Erythroblast (primary cell): ENCODE measurements around the gene SLC26A5.

Experiments
- DNase-seq, 2 experiments: peaks; one replicate each; lab custom pipeline; 2025; lab: John Stamatoyannopoulos, UW
- GATA1 ChIP-seq: IDR thresholded peaks from 2 replicates; pipeline ENCODE4 v1.6.1; 2011; ENCODE audit warnings: low read depth, mild to moderate bottlenecking, control low read depth, low read length, moderate library complexity
- POLR2A ChIP-seq: IDR thresholded peaks from 2 replicates; pipeline ENCODE4 v1.6.1; 2011; ENCODE audit warnings: mild to moderate bottlenecking, low read length

SLC26A5 gene

DNA sequence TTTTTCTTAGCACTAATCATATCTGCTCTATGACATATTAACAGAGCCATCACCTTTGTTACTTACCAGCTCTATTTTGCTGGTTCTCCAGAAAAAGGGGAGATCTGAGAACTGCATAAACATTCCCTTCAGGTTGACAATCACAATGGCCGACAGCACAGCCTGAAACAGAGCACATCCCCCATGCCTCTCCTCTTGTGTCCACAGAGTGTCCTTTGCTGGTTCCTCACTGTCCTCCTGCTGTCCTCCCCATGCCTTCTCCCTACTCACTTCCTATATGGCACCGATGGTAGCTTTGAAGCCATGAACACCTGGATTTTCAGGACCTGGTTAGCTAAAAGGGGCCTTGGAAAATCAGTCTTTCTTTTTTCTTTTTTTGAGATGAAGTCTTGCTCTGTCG, 56.7 kb downstream of the SLC26A5 start:
- TF ChIP-seq GATA1 (no peak), POLR2A (no peak)
- no peak for DNase-seq

DNA sequence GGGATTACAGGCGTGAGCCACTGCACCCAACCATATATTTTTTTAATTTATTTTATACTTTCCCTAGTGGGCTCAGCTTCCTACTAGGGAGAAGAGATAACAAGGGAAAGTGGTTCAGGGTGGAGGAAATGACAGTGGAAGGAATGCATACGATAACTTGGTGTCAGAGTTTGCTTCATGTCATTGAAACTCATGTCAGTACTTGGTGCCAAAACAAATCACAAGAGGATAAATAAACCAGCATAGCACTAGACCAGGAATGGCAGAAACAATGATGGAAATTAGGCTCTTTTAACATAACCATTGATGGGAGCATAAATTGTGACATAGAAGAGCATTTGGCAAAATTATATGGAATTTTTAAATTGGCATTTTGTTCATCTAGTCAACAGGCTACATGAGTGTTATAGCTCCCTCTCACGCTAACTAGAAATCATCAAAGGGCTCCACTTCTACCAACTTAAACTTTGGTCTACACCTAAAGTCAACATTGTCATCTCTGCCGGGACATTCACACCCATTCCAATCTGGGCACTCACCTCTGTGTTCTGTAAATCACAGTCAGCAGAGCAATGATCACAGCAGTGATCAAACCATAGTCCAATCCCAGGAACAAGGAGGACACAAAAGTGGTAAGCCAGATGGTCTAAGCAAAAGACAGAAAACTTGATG, 57.4 kb downstream of the SLC26A5 start:
- no peak for TF ChIP-seq GATA1
- no peak for TF ChIP-seq POLR2A
- no peak for DNase-seq

GRCh38 chr7:103387242-103387641, 58.8 kb downstream of the SLC26A5 start:
- no peak for TF ChIP-seq GATA1
- no peak for TF ChIP-seq POLR2A
- DNase-seq: no peak

DNA sequence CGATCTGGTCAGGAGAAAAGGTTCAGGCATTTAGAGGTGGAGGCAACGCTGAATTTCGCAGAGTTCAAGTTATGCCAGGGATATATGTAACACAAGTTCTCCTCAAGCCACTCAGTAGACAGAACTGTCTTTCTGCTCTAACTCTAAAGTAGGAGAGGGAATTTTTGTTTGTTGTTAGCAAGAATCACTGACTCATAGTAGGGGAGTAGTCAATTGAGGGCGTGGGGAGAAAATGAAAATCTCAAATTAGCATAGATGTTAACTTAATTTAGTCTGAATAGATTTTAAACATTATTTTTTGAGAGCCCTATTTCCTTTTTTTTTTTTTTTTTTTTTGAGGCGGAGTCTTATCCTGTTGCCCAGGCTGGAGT, 64.0 kb downstream of the SLC26A5 start:
- no peak for DNase-seq
- TF ChIP-seq POLR2A (no peak), GATA1 (no peak)

- no peak for TF ChIP-seq GATA1
- no peak for TF ChIP-seq POLR2A
- DNase-seq: no peak
Measured at GRCh38 chr7:103381280-103382031, 64.6 kb downstream of the SLC26A5 start.

DNA sequence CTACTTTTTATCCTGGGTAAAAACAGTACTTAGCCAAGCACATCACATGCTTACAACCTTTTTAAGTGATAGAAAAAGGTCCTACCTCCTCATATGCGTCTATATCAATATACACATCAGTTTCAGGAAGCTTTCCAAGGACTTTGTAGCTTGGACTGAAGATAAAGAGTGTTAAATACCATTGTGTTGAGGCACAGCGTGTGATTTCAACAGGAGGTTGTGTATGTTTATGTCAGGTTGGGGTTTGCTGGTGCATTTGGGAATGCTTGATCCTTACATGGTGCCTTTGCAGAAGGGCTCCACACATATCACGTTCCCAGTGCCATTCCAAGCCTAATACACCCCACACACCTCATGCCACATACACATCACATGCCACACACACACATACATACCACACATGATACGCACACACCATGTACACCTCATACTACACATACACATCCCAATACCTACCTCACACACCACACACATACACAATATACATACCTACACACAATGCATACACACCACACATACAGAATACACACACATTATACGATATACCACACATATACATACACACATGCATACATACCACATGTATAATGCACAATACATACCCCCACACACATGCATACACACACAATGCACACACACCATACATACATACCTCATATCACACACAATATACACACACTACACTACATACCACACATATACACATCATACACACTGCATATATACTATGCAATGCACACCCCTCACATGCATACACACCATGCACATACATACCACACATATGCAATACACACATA, 65.4 kb downstream of the SLC26A5 start:
- DNase-seq: no peak
- TF ChIP-seq GATA1 (no peak), POLR2A (no peak)

- TF ChIP-seq POLR2A (no peak), GATA1 (no peak)
- DNase-seq: no peak
Measured at GRCh38 chr7:103379270-103379975, 66.6 kb downstream of the SLC26A5 start.

GRCh38 chr7:103373866-103374643, 72.0 kb downstream of the SLC26A5 start:
- TF ChIP-seq GATA1 (no peak), POLR2A (no peak)

GRCh38 chr7:103369432-103369831, 76.6 kb downstream of the SLC26A5 start:
- DNase-seq: no peak
- no peak for TF ChIP-seq GATA1
- TF ChIP-seq POLR2A: no peak

More at GRCh38 chr7:103373866-103374643, 72.0 kb downstream of the SLC26A5 start:
- DNase-seq: no peak

DNA sequence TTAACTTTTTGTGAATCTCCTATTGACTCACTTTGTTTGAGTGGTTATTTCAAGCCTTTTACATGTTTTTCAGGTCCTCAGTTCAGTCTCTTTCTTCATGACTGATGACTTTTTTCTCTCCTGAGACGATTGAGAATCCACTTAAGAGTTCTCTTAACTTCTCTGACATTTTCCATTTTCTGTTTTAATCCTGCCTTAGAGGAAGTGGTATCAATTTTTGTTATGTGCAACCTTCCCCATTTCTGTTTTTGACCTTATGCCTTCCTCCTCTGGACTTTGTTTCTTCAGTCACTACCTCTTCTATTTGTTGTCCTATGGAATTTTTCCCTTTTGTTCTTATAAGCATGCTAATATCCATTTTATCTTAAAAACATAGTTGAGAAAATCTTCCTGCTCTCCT, 96.2 kb downstream of the SLC26A5 start:
- TF ChIP-seq GATA1 (no peak), POLR2A (no peak)
- DNase-seq: no peak

DNA sequence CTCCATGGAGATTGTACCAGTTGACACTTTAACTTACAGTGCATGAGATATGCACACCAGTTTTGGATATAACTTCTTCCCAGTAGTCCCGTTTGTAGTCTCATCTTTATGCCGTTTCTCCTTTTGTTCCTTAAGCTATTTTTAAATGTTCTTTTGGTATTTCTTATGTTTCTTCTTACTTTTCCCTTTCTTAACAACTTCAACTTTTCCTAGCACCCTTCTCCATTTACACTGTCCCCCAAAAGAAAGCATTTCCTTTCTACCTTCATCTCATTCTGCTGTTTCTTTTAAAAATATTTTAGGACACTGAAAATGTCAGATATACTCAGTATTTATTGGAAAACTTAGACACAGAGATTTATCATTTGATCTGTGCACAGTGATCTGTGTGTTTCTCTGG, 97.0 kb downstream of the SLC26A5 start:
- TF ChIP-seq POLR2A (no peak), GATA1 (no peak)

GRCh38 chr7:103348452-103348851, 97.6 kb downstream of the SLC26A5 start:
- peak; percentile 48 to 55 for DNase-seq
- no peak for TF ChIP-seq POLR2A
- no peak for TF ChIP-seq GATA1

More for the DNA sequence above, 97.0 kb downstream of the SLC26A5 start:
- peak in 1 of 2 experiments; percentile 35 for DNase-seq

- TF ChIP-seq POLR2A (peak; percentile 86), GATA1 (no peak)
- DNase-seq: peak; percentile 94 to 96
Measured at GRCh38 chr7:103347507-103348267, 98.3 kb downstream of the SLC26A5 start, which contains the start of gene PSMC2. Gene PSMC2 (plus strand): TSS chr7:103347643. CDS start chr7:103347712, 69 bp downstream.
